PFSK-1 (cell line): ENCODE data around the gene OR1J4.

ENCODE experiments used
- POLR2AphosphoS5 ChIP-seq: IDR thresholded peaks from 2 replicates; pipeline ENCODE4 v1.6.1; 2012; ENCODE audit warnings: low read depth, mild to moderate bottlenecking, control low read depth, low read length, moderate library complexity
- SIN3A ChIP-seq: IDR thresholded peaks from 2 replicates; pipeline ENCODE4 v1.6.1; 2012; ENCODE audit warnings: mild to moderate bottlenecking, low read length, moderate library complexity, borderline replicate concordance; ENCODE audit not compliant: insufficient read depth

GRCh38 chr9:122477826-122478225 lies 41.1 kb upstream of the OR1J4 start, which contains the start of gene OR1J1:
- TF ChIP-seq SIN3A = no peak
- no peak for TF ChIP-seq POLR2AphosphoS5
